Measurements from ENCODE around the gene NSD2. TPM values are rescaled to one million over a fixed set of nuclear protein-coding genes. Genes with fewer than 3 reads are reported as not detected.
"Not testable (repeated sequence)": the region's sequence is repeated elsewhere in the genome, so short reads cannot be mapped to it uniquely, and the experiment has no call there.

Gene NSD2
- total and polyA plus RNA-seq, 9 of the 15 experiments (the other 6 are each of a cell fraction or from before 2014, with no cell fraction given): 6.4 to 126 (median 58.8) TPM

DNA sequence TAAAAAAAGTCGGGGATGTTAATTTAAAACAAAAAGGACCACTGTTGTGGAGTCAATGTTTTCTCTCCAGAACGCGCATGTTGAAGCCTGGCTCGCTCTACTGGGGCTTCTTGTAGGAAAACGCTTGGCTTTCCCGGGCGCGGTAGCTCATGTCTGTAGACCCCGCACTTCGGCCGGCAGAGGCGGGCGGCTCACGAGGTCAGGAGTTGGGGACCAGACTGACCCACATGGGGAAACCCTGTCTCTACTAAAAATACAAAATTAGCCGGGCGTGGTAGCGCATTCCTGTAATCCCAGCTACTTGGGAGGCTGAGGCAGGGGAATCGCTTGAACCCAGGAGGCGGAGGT lies 122.0 kb downstream of the NSD2 start (continued):
- TF ChIP-seq STAG1 (CRISPR knock-in tag; IDR thresholded peaks at IDR 0.05; ENCODE audit: borderline replicate concordance) (no peak), TEAD1 (CRISPR knock-in tag; IDR thresholded peaks at IDR 0.05) (no peak), ZNF212 (CRISPR knock-in tag; IDR thresholded peaks at IDR 0.05) (no peak)

DNA sequence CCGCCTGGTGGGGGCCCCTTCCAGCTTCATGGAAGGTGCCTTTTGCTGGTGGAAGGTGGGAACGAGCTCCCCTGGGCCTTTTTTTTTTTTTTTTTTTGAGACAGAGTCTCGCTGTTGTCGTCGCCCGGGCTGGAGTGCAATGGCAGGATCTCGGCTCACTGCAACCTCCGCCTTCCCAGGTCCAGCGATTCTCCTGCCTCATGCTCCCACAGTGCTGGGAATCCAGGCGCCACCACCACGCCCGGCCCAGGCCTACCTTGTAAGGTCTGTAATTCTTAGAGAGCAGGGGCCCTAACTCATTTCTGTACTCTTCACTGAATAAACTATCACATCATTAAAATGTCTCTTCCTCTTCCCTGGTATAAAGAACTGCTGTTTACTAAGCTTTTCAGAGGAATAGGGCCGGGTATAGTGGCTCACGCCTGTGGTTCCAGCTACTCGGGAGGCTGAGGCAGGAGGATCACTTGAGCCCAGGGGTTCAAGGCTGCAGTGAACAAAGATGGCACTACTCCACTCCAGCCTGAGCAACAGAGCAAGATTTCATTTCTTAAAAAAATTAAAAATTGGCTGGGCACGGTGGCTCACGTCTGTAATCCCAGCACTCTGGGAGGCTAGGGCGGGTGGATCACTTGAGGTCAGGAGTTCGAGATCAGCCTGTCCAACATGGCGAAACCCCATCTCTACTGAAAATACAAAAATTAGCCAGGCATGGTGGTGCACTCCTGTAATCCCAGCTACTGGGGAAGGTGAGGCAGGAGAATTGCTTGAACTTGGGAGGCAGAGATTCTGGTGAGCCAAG lies 122.7 kb downstream of the NSD2 start:
- POLR2A ChIA-PET: interaction anchor here (0.6 to 2.3 kb wide), 3 partner anchors 13 to 112 kb away, joined by 3 to 10 read pairs (median 4); no protein-coding TSS in a partner anchor
- H4K20me1 ChIP-seq (replicated peaks; ENCODE audit: control insufficient read depth, insufficient read depth, low read length); H3K9me3 ChIP-seq (replicated peaks; ENCODE audit: control insufficient read depth, insufficient read depth, low read depth, low read length); ATAC-seq; intact Hi-C loops (cut with micrococcal nuclease); CTCF ChIA-PET (ENCODE audit: low intra/inter-chr PET ratio); H3K9me1 ChIP-seq (ENCODE audit: control insufficient read depth, insufficient read depth, low read length); H2AFZ ChIP-seq (ENCODE audit: low read depth, low read length); in situ Hi-C loops (cut with MboI); H3K27ac ChIP-seq (ENCODE audit: extremely low read depth, low read depth, low read length); H3K9ac ChIP-seq (ENCODE audit: insufficient read depth in 1 of 2, low read depth in 2 of 2, low read length in 2 of 2); H3K4me2 ChIP-seq (ENCODE audit: insufficient read depth, low read length); FAIRE-seq; H3K4me3 ChIP-seq; H3K27me3 ChIP-seq (ENCODE audit: control insufficient read depth in 2 of 2, insufficient read depth in 2 of 2, low read length in 2 of 2); DNase-seq (ENCODE audit: extremely low read depth in 1 of 4, low spot score in 3 of 4); BruUV-seq (replicated peaks): not testable (repeated sequence)
- Histone ChIP-seq H3K4me1 (replicated peaks in 1 of 2; ENCODE audit: control insufficient read depth in 2 of 2, insufficient read depth in 2 of 2, low read length in 2 of 2) (peaks cover 0 to 18% of the 10 kb centered on the region in 2 experiments; a peak in 3 of 5 replicates), H3K79me2 (ENCODE audit: control insufficient read depth, insufficient read depth, low read length) (peaks cover 78% of the 10 kb centered on the region), H3K36me3 (ENCODE audit: control insufficient read depth, insufficient read depth, low read length) (peaks cover 64% of the 10 kb centered on the region; the same call in 1 of the 3 replicates)
- 96% methylated on average over 16 of the region's 20 CpGs for WGBS (ENCODE audit: insufficient coverage, low coverage, missing lambda C conversion rate)

Measured in K562 (cell line).